GM12891 (cell line): ENCODE data around the gene RAB6D.

Experiments
- PAX5 ChIP-seq: IDR thresholded peaks from 2 replicates; pipeline ENCODE4 v1.6.1; 2011; ENCODE audit warnings: low read length, moderate library complexity, mild to moderate bottlenecking; ENCODE audit not compliant: insufficient read depth, severe bottlenecking
- POLR2A ChIP-seq: IDR thresholded peaks from 2 replicates; pipeline ENCODE4 v1.6.1; 2011; ENCODE audit warnings: low read depth, low read length, control low read depth
- POLR2AphosphoS5 ChIP-seq: IDR thresholded peaks from 2 replicates; pipeline ENCODE4 v1.6.1; 2011; ENCODE audit warnings: low read depth, low read length, control low read depth
- POU2F2 ChIP-seq: IDR thresholded peaks from 2 replicates; pipeline ENCODE4 v1.6.1; 2011; ENCODE audit warnings: low read depth, mild to moderate bottlenecking, control low read depth, low read length, moderate library complexity
- SPI1 ChIP-seq: IDR thresholded peaks from 2 replicates; pipeline ENCODE4 v1.6.1; 2011; ENCODE audit warnings: low read depth, low read length, control low read depth
- TAF1 ChIP-seq: IDR thresholded peaks from 2 replicates; pipeline ENCODE4 v1.6.1; 2011; ENCODE audit warnings: low read depth, low read length, control low read depth

DNA sequence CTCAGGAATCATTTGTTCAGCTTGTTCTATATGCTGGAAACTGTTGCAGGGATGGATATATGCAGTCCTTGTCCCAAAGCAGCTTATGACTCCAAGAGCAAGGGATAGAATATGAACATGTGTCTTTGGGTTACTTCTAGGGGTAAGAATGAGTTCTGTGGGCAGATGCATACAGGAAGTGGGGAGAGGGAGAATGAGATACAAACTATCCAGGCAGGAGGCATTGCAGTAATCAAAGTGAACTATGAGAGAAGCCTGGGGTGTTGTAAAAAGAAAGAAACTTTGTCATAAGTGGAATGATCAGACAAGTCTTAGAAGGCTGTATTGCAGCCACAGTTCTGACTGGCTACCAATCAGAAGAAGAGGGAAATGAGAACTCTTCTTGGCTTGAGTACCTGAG lies 44.8 kb upstream of the RAB6D start:
- TF ChIP-seq SPI1 = no peak
- no peak for TF ChIP-seq POLR2A
- no peak for TF ChIP-seq POLR2AphosphoS5
- TF ChIP-seq TAF1 = no peak
- TF ChIP-seq PAX5 = no peak
- no peak for TF ChIP-seq POU2F2
